ENCODE data around the gene FRYL. TPM values are rescaled to one million over a fixed set of nuclear protein-coding genes. Genes with fewer than 3 reads are reported as not detected.

The FRYL gene
- 41.9 and 43.4 TPM in 2 replicates for total RNA-seq

GRCh38 chr4:48779998-48780864 lies at the start of gene FRYL:
TSS of gene FRYL (minus strand) at chr4:48780279. CDS start at chr4:48634410, 145,869 bp downstream.

GRCh38 chr4:48490012-48490679 lies 289.9 kb downstream of the FRYL start, which contains the start of gene ZAR1:
TSS of gene ZAR1 (plus strand) at chr4:48490252. CDS start at chr4:48490292, 40 bp downstream.

GRCh38 chr4:48483006-48483776 lies 296.9 kb downstream of the FRYL start, which contains the start of gene SLC10A4:
TSS of gene SLC10A4 (plus strand) at chr4:48483343. CDS start at chr4:48483562, 219 bp downstream.

Other genes with a start within 250 kb of the FRYL start
- gene OCIAD1, start 50.8 kb upstream of the FRYL start, total RNA-seq, result 91.9 and 95.0 TPM in 2 replicates
- gene OCIAD2, start 126.5 kb upstream of the FRYL start, total RNA-seq, result 97.2 and 127 TPM in 2 replicates
- gene CWH43, start 206.0 kb upstream of the FRYL start, total RNA-seq, result not detected in 2 replicates

Data from mammary microvascular endothelial cell (primary cell).